ENCODE data around the gene CDSN. TPM values are rescaled to one million over a fixed set of nuclear protein-coding genes. Genes with fewer than 3 reads are reported as not detected.
A peak's percentile ranks its signal among the peaks of the same experiment; 100 is the strongest.
"Not testable (repeated sequence)": the region's sequence is repeated elsewhere in the genome, so short reads cannot be mapped to it uniquely, and the experiment has no call there.

CDSN gene
- total RNA-seq, 2 donors from 2014 or later: not detected

DNA sequence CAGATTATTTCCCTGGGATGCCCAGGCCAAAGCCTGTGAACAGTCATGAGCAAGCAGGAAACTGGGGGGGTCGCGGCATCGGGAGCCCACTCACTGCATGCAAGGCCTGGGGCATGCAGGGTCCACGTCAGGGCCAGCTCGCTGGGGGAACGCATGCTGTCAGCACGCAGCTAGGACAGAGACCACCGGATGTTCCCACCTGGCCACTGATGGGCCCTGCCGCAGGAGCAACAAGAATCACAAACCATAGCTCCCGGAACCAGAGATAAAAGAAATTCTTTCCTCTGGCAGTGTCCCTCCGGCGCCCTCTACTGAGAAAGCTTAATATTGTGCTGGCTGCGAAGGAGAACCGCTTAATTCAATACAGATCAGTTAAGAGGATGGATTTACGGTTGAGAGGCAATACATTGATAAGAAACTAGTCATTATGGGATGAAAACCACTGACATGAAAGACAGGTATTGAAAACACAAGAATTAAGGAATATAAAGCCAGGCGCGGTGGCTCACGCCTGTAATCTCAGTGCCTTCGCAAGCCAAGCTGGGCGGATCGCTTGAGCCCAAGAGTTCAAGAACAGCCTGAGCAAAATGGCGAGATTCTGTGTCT is 40.5 kb downstream of the CDSN start:
- ATAC-seq (peak; percentile 82 to 85), DNase-seq (ENCODE audit: low spot score in 2 of 2) (peak; percentile 63 to 81)
- Mint-ChIP-seq H3K36me3 (no peaks in the 10 kb centered on the region), H3K27ac (no peak overlapping the region), H3K9me3 (no peaks in the 10 kb centered on the region)

DNA sequence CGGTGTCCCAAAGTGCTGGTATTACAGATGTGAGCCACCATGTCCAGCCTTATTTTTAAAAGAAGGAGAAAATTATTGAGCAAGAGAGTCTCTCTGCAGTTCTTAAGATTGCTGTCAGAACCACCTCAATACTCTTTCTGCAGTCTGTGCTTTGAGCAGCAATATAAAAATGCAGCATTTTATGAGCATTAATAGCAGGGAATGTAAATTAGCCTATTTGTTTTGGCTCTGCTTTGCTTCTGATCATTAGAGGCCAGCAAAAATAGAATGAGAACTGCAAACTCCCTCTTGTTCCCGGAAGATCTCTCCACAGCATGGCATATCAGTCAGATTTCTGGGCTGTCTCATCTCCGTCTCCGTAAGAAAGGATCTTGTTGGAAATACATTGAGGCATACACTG is 43.6 kb downstream of the CDSN start:
- H3K27ac Mint-ChIP-seq: no peak overlapping the region
- DNase-seq (ENCODE audit: low spot score in 2 of 2) (no peak), ATAC-seq (no peak)
- H3K9me3 Mint-ChIP-seq: no peaks in the 10 kb centered on the region
- H3K36me3 Mint-ChIP-seq: no peaks in the 10 kb centered on the region

DNA sequence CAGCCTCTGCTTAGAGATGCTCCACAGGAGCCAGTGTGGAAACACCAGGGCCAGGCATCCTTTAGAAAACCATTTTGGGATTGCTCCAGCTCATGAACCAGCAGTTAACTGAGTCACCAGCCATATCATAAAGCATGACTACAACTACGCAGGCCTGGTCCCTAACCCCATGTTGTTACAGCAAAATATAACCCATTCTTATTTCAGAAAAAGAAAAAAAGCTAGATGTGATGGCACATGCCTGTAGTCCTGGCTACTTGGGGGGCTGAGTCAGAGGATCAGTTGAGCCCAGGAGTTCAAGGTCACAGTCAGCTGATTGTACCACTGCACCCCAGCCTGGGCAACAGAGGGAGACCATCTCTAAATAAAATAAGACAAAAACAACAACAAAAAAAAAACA is 44.7 kb downstream of the CDSN start:
- ATAC-seq: no peak
- Mint-ChIP-seq H3K9me3 (no peaks in the 10 kb centered on the region), H3K36me3 (no peaks in the 10 kb centered on the region)

DNA sequence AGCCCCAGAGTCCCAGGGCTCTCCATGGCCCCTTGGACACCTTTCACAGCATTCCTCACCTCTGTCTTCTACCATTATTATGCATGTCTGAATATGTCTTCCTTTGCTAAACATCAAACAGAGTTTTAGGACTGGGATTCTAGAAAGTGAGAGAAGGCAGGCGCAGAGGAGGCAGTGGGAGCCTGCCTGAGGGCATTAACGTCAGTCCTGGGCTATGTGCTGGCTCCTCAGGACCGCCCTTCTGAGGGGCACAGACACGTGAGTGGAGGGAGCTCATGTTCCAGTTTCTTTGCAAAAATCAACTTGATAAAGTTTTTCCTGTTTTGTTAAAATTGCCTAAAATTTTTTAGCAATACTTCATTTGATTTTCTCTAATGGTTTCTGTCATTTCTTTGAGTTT is 45.8 kb downstream of the CDSN start:
- DNase-seq (ENCODE audit: low spot score in 2 of 2) (no peak), ATAC-seq (no peak)
- no peak overlapping the region for H3K27ac Mint-ChIP-seq
- no peaks in the 10 kb centered on the region for H3K36me3 Mint-ChIP-seq
- H3K9me3 Mint-ChIP-seq: no peaks in the 10 kb centered on the region

More for the DNA sequence above, 44.7 kb downstream of the CDSN start:
- DNase-seq (ENCODE audit: low spot score in 2 of 2): no peak
- no peak overlapping the region for H3K27ac Mint-ChIP-seq

DNA sequence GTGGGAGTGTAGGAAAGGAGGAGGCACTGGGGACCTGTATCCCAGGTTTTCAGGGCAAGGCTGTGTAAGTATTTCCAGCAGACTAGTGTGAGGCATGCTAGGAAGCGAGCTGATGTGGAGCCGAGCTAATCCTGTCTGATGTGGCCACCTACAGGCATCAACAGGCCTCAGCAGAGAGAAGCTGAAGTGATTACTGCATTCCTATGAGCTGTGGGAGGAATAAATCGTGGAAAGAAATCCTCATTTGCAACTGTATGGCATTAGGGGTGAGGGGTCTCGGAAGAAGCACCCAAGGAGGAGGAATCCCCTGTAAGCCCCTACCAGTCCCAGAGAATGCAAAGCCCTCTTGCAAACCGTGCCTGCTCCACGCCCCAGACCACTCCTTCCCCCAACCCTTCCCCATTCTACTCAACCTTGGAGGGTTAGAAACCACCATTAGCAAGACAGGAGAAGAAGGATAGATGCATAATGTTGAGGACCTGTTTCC is 49.5 kb downstream of the CDSN start:
- H3K36me3 Mint-ChIP-seq: no peaks in the 10 kb centered on the region
- H3K27ac Mint-ChIP-seq: no peak overlapping the region
- DNase-seq (ENCODE audit: low spot score in 2 of 2): no peak
- H3K9me3 Mint-ChIP-seq: no peaks in the 10 kb centered on the region
- ATAC-seq: no peak

DNA sequence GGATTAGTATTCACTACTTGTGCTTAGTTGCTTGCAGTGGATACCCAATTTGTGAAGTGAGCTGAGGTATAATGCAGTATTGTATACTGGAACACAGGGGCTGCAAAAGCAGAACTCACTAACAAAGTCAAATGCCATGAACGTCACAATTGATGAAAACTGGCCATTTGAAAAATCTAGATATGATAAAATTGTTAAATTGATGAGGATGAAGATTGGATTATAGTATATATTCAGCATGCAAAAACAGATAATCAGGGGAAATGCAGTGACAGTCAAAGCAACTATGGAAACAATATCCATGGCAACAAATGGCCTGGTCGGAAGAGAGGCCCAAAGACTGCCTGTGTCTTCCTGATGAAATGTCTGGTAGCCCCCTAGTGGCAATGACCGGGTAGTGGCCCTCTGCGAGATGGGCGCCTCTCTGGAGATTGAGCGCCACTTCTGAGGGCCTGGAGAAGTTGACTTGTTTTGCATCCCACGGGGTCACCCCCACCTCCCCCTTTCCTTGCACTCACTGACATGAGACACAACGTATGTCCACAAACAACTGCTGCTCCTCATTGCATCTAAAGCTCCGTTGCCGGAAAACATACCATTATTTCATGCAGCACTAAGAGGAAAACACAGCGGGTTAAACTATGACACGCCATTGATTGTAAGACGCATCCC is 51.4 kb downstream of the CDSN start:
- no peaks in the 10 kb centered on the region for H3K36me3 Mint-ChIP-seq
- no peak overlapping the region for H3K27ac Mint-ChIP-seq
- H3K9me3 Mint-ChIP-seq: no peaks in the 10 kb centered on the region
- peak; percentile 85 to 97 for ATAC-seq
- DNase-seq (ENCODE audit: low spot score in 2 of 2): peak; percentile 72 to 76

DNA sequence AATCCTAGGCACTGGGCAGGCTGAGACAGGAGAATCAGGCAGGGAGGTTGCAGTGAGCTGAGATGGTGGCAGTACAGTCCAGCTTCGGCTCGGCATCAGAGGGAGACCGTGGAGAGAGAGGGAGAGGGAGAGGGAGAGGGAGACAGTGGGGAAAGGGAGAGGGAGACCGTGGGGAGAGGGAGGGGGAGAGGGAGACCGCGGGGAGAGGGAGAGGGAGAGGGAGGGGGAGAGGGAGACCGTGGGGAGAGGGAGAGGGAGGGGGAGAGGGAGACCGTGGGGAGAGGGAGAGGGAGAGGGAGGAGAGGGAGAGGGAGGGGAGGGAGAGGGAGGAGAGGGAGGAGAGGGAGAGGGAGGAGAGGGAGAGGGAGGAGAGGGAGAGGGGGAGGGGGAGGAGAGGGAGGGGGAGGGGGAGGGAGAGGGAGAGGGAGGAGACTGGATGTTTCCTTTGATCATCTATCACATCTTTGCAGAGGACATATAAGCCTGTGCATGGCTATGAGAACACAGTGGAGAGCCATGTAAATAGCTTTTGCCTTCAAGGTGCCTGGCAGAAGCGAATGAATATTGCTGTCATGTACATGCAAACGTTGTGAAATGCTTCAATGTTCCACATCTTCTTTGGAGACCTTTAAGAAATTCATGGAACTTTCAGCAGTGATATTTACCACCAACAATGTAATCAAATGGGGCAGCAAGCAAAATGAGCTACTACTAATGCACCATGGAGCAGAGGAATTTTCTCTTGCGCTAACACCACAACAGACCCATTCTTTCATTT is 52.2 kb downstream of the CDSN start:
- not testable (repeated sequence) for H3K27ac Mint-ChIP-seq; H3K9me3 Mint-ChIP-seq; ATAC-seq; DNase-seq (ENCODE audit: low spot score in 2 of 2); H3K36me3 Mint-ChIP-seq

DNA sequence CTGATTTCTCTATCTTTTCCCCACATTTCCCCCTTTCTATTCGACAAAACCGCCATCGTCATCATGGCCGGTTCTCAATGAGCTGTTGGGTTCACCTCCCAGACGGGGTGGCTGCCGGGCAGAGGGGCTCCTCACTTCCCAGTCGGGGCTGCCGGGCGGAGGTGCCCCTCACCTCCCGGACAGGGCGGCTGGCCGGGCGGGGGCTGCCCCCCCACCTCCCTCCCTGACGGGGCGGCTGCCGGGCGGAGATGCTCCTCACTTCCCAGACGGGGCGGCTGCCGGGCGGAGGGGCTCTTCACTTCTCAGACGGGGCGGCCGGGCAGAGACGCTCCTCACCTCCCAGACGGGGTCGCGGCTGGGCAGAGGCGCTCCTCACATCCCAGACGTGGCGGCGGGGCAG is 53.2 kb downstream of the CDSN start:
- not testable (repeated sequence) for H3K36me3 Mint-ChIP-seq; H3K9me3 Mint-ChIP-seq; ATAC-seq; DNase-seq (ENCODE audit: low spot score in 2 of 2); H3K27ac Mint-ChIP-seq

DNA sequence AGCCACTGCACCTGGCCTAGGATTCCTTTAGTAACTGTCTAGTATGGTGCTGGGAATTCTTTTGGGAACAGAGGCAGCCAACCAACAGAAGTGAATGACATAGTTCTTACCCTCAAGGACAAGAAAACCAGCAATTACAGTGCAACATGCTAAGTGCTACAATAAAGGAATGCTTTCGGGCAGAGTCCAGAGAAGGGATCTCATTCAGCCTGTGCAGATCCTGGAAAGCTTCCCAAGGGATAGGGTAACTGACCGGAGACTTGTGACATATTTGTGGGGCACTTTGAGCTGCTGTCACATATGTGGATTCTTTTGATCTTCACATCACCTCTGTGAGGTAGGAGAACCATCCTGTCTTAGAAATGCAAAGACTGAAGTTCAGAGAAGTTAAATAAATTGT is 54.7 kb downstream of the CDSN start:
- no peak for ATAC-seq

More for the DNA sequence above, 54.7 kb downstream of the CDSN start:
- Mint-ChIP-seq H3K9me3 (no peaks in the 10 kb centered on the region), H3K36me3 (no peaks in the 10 kb centered on the region), H3K27ac (no peak overlapping the region)
- no peak for DNase-seq (ENCODE audit: low spot score in 2 of 2)

Other genes with a start within 250 kb of the CDSN start
- 10 to 100 TPM; 15.2 to 20.7 TPM for gene DDR1, start 235.9 kb downstream of the CDSN start, total RNA-seq
- gene GTF2H4, start 212.2 kb downstream of the CDSN start, total RNA-seq: 10 to 100 TPM; 27.6 to 44.9 TPM
- 10 to 100 TPM; 55.1 to 55.7 TPM for gene VARS2, start 206.2 kb downstream of the CDSN start, total RNA-seq
- gene SFTA2, start 188.3 kb downstream of the CDSN start, total RNA-seq: not detected
- not detected for gene MUCL3, start 179.5 kb downstream of the CDSN start, total RNA-seq
- not detected for gene MUC21, start 136.7 kb downstream of the CDSN start, total RNA-seq
- not detected for gene MUC22, start 110.0 kb downstream of the CDSN start, total RNA-seq
- not detected for gene C6orf15, start 7.9 kb downstream of the CDSN start, total RNA-seq
- 1 to 10 TPM in 1 of 2 donors, under 1 TPM in 1; 0.41 to 3.2 TPM for gene PSORS1C1, start 5.6 kb downstream of the CDSN start, total RNA-seq
- gene PSORS1C2, start 18.6 kb upstream of the CDSN start, total RNA-seq: not detected
- 10 to 100 TPM; 73.5 to 86.2 TPM for gene CCHCR1, start 37.4 kb upstream of the CDSN start, total RNA-seq
- 100 to 1,000 TPM in 1 of 2 donors, 10 to 100 TPM in 1; 93.3 to 100 TPM for gene TCF19, start 38.1 kb upstream of the CDSN start, total RNA-seq
- under 1 TPM in 1 of 2 donors, not detected in 1; 0.59 TPM for gene POU5F1, start 50.2 kb upstream of the CDSN start, total RNA-seq
- gene HLA-C, start 151.6 kb upstream of the CDSN start, total RNA-seq: 1,000 to 10,000 TPM in 1 of 2 donors, 100 to 1,000 TPM in 1; 501 to 2,234 TPM
- 1,000 to 10,000 TPM; 2,668 to 4,981 TPM for gene HLA-B, start 236.7 kb upstream of the CDSN start, total RNA-seq

All from activated naive CD4-positive, alpha-beta T cell treated with anti-CD3 and anti-CD28 coated beads, Interleukin-2, amount 50 U/mL, for 72 hours (primary cell).